DMS 273 (cell line): ENCODE results near the gene TDRD7.

Source experiments
- DNase-seq: peaks from one replicate; lab custom pipeline; 2025; ENCODE audit not compliant: unreplicated experiment; lab: John Stamatoyannopoulos, UW

The TDRD7 gene

DNA sequence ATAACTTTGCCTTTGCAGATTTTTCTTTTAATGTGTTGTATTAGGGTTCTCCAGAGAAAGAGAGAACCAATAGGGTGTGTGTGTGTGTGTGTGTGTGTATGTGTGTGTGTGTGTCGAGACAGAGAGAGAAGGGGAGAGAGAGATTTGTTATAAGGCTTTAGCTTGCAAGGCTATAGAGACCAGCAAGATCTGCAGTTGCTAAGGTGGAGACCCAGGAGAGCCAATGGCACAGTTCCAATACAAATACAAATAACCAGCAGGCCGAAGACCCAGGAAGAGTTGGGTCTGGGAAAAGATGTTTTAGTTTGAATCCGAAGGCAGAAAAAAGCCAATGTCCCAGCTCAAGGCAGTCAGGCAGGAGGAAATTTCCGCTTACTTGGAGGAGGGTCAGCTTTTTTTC, 112.5 kb downstream of the TDRD7 start:
- DNase-seq: no peak

DNA sequence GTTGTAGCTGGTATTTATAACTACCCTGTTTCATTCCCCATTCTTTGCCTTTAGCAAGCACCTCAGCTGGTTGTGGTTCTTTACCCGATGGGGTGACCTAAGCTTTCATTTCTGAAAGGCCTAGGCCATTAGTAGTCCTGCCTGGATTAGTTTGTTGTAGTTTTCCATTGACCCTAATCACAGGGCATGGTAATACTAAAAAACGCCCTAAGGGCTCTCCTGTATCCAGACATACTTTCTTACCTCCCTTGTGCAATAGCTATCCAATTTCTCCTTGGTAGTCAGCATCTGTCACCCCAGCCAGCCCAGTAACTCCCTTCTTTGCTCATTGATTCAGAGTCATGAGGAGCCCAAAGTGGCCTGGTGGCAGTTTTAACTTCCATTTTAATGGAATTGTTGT, 113.6 kb downstream of the TDRD7 start:
- DNase-seq: peak; percentile 24

DNA sequence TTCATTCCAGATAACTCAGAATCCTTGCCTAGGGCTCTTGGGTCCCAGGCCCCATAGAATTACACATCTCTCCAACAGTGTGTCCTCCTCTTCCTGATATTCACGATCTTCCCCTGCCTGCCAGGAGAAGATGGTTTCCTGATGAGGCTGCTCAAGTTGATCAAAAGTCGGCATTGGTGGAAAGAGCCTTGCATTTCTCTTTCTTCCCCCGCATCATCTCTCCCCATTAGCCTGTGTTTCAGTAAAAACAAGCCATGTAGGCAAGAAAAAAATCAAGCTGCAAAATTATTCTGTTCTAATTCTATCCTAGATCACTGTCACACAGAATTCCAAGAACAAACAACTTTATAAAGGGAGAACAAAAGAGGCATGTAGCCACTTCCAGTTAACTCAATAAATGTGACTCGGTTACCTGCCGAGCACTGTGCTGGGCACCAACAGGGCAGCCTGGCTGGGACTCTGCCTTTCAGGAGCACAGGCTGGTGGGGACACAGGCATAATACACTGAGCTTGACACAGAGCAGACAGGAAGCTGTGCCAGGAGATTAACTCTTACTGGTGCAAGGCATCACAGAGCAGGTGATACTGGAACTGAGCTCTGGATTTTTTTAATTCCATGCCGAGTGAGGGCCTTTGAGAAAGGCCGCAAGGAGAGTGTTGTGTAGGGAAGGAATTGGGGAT, 115.1 kb downstream of the TDRD7 start:
- DNase-seq: no peak

GRCh38 chr9:97527626-97528528, 116.0 kb downstream of the TDRD7 start:
- no peak for DNase-seq

DNA sequence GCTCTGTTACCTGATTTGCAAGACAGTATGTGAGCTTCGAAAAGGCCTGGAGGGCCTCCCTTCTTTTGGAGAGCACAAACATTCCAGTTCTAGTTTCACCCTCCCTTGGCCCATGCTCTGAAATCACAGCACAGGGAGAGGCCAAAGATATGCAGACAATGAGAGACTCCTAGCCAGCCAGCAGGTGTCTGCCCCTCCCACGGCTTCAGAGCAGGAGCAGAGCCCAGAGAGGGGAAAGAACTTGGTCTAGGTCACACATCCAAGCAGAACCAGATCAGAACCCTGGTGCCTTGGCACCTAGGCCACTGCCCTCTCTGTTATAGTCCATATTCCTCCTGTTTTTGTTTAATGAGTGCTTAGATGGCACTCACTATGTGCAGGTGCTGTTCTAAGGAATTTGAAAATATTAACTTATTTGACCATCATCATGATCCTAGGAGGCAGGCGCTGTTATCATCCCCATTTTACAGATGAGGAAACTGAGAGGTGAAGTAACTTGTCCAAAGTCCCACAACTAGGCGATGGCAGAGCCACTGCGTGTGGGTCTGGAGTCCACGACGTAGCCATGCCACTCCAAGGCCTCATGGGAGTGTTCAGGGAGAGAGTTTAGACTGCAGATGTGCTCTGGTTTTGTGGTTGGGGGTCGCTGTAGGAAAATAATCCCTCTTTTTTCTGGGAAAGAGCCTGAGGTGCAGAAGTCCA, 116.8 kb downstream of the TDRD7 start:
- peak; percentile 17 for DNase-seq

DNA sequence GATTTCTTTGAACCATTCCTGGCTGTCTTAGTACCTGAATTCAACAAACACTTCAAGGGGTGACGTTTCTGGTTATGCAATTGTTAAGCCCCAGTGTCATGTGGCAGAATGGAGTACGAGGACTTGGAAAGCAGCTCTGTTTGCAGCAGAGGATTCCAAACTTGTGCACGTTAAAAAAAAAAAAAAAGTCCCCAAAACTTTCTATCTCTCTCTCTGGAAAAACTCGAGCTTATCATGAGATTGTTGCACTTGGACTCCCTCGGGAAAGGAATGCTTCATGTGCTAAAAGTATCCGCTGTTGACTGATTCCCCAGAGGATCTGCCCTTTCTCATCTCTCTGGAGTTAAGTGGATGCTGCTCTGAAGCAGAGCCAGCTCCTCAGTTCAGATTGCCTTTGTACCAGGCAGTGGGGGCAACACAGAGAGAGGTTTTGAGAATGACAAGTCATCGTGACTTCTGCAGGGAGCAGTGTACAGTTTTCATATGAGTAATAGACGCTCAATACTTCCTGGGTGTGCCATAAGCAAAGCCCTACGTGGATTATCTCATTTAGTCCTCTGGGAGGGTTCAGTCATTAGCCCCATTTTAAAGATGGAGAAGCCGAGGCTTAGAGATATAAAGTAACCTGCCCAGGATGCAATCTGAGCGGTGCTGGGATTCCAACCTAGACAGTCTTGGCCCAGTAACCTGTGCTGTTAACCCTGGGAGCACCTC, 117.6 kb downstream of the TDRD7 start:
- no peak for DNase-seq

DNA sequence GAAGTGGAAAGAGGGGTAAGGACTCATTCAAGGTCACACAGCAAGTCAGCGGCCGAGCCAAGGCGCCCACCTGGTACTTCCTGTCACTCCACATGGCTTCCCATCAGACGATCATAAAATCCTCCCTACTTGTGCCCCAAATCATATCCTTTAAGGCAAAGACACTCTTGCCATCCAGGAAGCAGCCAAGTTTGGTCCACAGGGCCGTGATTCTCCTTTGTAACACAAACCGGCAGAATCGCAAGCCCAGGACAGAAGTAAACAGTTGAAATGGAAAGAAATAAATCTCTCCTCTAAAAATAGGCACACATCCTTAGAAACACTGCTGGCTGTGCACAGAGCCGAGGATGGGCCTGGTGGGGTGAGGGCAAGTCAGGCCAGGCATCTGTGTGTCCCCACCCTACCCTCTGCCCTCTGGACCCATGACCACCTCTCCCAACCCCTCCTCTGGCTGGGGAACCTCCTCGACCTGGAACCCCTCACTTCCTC, 120.0 kb downstream of the TDRD7 start:
- DNase-seq: no peak

- DNase-seq: no peak
These were observed 122.3 kb downstream of the TDRD7 start for GRCh38 chr9:97534185-97534584.

DNA sequence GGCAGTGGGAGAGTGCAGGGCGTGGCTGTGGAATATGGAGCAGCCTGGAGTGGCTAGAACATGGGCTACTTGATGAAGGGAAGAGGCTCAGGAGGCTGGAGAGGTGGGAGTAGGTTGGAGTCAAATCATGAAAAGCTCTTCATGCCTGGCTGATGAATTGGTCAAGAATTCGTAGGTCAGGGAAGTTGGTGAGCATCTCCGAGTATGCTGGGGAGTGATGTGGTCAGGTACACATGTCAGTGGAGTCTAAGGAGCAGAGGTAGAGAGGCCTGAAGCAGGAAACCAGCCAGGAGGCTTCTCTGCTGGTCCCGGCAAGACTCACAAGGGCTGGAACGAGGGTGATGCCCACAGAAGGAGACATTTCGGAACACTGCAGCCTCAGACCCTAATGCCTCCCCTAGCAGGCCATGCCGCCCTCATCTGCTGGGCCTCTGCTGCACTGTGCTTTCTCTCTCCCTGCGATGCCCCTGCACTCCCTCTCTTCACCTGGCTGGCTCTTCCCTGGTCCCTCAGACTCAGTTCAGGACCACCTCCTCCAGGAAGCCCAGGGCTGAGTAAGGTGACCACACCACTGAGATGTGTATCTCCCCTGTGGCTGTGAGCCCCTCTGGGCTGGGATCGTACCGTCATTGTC, 123.2 kb downstream of the TDRD7 start:
- DNase-seq: no peak

DNA sequence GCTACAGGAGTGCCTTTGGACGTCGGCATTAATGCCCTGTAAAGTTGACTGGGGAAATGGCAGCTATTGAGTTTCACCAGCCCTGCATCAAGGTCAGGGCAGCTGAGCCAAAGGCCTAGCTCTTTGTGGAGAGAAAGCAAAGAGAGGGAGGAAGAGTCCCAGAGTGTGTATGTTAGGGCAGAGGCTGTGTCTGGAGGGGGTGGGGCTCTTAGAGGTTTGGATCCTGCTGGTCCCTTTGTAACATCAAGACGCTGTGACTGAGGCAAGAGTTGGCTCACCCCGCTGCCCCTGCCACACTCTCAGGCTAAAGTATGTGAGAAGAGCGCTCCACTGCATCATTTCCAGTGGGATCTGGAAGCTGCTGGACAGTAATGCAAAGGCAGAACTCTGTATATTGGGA, 123.9 kb downstream of the TDRD7 start:
- no peak for DNase-seq

- no peak for DNase-seq
These were observed 124.6 kb downstream of the TDRD7 start for GRCh38 chr9:97536480-97536879.

- no peak for DNase-seq
These were observed 131.7 kb downstream of the TDRD7 start for GRCh38 chr9:97543561-97543960.

DNA sequence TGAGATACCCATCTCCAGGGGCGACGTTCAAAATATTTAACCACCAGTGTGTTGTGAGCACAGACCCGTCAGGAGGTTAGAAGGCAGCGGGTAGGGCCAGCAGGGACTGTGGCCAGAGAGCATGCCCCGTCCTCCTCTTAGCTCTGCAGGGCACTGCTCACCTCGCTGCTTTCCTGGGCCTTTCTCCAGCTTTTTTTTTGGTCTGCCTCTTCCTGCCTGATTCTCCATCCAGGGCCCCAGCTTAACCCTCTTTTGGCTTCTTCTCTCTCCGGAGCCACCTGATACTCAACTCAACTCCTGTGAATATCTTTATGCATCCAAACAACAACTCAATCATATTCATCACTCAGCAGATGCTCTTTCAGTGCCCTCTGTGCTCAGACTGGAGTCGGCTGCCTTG, 133.6 kb downstream of the TDRD7 start:
- no peak for DNase-seq
